NCI-H446 treated with DMSO at 0.1 percent for 48 hours (cell line): ENCODE measurements around the gene BCL11A.

Experiments
- DNase-seq: peaks from one replicate; lab custom pipeline; 2025; lab: John Stamatoyannopoulos, UW

The BCL11A gene

DNA sequence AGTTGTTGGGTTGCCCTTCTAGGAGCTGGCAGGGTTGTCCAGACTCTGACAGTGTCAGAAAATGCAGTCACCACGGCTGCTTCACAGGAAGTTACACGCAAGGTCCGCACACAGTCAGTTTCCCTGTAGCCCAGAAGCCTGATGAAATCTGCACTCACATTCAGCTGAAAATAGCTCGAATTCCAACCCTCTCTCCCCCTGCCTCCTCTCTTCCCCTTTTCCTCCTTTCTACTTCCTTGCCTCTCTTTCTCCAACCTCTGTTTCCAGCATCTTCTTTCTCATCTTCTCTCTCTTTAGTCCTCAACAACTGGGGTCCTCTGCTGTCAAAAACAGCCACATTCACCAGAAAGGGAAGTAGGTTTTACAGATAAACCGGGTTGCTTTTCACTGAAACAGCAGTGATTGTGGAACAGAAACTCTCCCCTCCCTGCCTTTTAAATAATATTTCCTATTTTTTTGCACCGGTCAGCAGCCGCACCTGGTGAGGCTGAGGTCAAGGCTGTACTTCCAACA, 69.3 kb downstream of the BCL11A start:
- no peak for DNase-seq

DNA sequence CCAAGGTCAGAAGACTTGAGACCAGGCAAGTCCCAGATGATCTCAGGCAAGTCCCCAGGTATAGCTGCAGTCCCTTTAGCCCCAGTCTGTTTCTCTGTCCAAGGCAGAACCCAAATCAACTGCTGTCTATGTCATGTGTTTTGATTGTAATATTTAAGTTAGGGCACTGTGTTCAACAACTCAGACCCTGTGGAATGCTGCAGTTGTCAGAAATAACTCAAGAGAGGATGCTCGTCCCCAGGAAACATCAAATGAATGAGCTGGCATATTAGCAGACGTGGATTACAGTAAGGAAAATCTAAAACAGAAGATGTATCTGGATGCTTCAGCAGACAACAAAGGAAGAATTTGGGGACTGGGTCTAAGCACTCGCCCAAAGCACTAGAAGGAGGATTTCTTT, 70.1 kb downstream of the BCL11A start:
- no peak for DNase-seq

DNA sequence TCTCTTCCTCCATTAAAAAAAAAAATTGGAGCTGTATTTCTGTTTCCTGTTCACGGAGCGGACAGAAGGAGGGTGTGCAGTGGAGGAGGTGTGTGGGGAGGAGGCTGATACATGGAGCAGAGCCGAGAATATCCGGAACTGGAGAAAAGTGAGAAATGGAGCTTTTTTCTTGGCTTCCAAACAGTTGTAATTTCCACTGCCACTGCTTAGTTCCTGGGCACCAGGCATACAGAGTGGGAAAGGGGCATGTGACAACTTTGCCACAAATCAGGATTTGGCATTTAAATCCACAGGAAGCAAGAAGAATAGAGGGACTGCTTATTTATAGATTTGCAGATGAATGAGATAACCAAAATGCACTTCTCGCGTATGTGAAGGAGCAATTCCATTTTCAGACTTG, 71.2 kb downstream of the BCL11A start:
- DNase-seq, result no peak

DNA sequence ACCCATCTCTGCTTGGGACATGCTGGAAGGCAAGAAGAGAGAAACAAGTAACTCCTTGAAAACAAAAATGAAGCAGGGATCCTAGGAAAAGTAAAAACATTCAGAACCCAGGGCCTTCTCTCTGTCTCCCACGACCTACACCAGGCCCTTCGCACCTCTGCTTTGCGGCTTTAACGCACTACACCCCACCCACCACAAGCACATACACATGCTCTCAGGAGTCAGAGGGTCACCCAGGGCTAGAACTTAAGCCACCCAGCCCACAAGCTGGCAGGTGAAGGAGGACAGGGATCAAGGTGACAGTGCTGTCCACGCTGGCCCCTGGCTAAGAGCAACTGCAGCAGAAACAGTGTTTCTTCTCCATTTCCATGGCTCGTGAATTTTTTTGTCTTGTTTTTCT, 72.2 kb downstream of the BCL11A start:
- DNase-seq, result no peak

DNA sequence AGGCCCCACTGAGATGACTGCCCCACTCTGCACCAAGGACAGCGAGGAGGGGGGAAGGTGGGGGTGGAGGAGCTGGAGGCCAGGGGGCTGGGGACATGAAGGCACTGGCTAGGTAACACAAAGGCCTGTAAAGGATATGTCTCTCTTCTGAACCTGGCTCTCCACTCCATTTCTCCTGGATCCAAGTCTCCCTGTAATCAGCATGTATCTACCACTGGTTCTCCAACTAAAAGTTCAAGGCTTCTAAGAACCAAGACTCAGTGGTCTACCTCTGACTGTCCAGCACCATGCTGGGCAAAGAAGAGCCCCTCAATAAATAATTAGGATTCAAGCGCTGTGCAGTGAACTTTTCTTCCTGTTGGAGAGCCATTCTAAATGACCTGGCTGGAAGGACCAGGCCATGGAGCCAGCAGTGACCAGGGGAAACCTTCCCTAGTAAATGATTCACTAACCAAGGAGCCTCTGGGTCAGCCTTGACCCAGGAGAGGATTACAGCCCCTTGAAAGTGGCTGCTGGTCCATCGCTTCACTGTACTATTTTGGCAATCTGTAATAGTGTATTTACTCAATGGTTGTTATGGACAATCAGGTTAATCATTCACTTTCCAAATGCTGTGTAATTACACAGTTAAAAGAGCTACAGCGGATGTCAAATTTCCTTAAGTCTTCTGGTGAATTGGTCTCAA, 73.2 kb downstream of the BCL11A start:
- no peak for DNase-seq

DNA sequence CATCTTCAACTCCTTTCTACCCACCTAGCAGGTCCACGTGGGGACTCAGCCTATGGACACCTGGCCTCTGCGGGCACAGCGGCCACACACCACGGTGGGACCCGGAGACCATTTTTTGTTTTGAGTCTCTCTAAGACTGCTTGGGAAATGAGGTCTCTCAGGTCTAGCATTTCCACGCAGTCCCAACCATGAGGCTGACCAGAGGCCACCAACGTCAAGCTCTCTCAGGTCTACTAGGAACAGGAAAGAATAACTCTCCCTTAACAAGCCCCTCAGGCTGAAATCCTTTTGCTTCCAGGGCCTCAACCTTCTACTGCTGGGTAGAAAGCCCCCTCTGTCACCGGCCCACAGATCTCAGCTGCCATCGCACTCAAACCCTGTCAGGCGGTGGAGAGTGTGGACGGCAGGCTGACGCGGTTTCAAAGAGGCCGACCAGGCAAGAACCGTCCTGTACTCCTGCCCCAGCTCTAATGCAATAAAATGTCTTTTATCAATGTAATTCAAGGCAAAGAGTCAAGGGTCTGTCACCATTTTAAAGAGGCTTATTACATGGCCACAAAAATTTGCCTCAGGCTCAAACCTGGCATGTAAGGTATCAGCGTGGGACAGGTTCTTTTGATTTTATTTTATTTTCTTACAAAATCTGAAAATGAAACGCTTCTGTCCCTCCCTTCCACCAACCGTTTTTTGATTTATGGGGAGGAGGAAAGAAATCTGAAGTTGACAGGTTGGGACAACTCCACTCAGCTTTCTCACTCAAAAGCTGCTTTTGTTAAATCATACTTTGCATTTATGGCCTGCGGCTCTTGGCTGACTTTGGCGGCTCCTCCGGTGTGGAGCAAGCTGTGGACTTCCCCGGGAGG, 74.0 kb downstream of the BCL11A start:
- DNase-seq, result no peak

DNA sequence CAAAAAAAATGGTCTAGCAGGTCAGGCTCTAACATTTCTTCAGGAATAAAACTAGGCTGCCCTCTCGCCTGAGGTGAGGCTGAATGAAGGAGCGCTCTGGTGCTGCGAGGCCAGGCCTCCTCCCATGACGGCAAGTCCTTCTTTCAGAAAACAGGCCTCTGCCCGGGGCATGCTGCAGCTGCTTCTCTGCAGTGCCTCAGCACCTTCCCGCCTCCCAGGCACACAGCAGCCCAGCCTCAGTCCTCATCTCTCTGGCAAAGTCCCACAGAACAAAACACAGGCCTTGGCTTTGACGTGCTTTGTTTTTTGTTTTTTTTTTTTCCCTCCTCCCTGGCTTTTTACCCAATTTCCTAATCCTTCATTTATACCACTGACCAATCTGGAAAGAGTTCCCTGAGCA, 74.8 kb downstream of the BCL11A start:
- DNase-seq, result peak; percentile 10

DNA sequence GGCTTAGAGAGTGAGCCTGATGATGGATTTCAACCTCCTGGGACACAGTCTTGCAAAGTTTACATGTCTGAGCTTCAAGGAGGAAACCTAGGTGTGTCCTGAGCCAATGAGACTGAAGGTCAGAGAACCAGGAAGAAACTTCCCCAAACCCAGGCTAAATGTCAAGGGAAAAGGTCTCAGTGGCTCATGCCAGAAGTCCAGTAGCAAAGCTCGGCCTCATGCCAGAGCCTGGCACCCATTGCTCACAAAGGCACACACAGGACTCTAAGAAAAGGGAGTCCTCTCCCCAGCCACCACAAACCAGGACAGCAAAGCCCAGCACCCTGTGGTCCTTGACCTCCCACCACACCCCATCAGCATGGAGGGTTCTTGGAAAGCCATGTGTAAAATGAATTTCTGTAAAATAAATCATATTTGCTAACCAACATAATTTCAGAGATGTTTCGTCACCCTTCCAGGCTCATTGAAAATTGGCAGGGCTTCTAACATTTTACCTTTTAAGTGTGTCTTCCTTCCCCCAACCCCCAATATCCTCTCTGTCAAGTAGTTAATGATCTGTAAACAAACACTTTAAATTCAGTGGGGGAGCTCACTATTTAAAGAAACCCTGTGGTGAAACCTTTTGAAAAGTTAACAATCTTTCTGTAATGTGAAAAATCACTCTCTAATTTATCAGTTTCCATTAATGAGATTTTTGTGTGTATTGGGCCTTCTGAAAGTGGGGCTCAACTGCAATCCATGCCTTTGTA, 77.1 kb downstream of the BCL11A start:
- no peak for DNase-seq

DNA sequence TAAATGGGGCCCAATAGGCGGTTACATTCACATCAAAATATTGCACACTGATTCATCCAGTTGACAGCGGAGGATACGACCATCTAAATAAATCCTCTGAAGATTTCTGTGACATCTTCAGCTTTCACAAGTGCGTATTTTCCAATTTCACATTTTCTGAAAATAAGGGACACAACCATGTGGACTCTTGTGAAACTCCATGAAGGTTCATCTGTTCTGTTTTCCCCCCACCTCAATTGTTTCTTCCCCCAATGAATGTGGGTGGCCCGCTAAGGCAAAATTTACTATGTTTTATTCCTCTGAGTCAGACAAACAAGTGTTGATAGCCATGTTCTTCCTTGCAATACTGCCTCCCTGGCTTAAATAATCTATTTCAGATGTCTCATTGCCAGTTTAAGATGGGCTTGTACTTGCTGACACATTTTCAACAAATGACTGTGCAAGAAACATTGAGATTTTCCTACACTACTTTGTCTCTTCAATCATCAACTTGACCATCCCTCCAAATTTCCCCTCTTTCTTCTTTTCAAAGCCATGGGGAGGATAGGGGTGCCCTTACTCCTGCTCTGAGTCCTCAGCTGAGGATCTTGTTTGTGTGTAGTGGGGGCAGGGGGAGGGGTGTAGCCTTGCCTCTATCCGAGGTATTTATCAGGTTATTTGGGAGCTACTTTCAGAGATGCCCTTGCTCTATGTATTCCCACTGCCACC, 78.2 kb downstream of the BCL11A start:
- no peak for DNase-seq

DNA sequence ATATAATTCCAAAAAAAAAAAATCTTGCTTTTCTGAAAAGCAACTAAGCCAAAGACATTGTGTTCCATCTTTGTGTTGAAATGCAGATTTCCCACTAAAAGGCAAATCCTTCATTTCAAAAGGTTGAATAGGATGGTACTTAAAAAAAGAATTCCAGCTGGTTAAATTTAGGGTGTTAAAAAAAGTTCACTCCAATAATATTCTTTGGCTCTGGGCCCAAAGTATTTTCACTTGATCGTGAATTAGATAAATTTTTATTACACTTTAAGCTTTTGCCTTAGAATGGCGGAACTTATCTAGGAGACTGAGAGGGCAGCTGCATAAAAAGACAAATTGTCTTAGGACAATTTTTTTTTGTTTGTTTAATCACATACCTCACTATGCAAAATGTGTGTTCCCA, 79.2 kb downstream of the BCL11A start:
- no peak for DNase-seq

DNA sequence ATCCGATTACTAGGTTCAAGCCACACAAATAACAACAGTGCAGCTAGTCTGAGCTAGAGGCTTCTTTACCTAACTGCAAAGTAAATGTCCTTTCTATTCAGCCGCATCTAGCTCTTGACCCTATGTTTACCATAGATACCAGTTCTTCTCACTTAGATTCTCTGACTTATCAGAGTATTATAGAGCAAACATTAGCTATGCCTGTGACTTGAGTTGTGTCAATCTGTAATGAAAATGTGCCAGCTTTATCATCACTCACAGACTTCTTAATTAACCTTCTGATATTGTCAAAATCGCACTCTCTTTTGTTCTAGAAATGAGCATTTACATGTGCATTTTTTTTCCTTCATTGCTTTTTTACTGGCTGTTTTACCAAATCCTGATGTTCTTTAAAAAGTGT, 79.9 kb downstream of the BCL11A start:
- no peak for DNase-seq

DNA sequence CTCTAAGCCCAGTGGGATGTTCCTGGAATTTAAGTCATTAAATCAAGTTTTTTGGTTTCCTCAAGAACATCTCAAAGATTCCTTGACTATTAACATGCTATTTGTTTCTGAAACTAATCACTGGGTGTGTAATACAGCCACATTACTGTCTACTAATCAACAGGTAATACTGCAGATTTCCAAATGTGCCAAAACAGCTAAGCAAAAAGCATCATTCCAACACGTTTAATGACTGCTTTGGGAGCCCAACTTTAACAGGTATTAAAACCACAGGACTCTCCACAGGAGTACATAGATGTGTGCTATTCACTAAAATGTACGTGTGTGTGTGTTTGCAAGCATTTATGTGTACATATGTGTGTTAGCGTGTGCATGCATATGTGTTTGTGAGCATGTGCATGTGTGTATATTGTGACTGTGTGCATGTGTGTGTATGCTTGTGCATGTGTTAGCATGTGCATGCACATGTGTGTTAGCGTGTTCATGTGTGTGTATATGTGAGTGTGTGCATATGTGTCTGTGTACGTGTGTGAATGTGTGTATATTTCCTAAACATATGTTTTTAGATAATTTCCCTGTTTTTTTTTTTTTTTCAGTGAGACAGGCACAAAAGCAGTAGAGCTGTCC, 80.7 kb downstream of the BCL11A start:
- DNase-seq, result no peak

DNA sequence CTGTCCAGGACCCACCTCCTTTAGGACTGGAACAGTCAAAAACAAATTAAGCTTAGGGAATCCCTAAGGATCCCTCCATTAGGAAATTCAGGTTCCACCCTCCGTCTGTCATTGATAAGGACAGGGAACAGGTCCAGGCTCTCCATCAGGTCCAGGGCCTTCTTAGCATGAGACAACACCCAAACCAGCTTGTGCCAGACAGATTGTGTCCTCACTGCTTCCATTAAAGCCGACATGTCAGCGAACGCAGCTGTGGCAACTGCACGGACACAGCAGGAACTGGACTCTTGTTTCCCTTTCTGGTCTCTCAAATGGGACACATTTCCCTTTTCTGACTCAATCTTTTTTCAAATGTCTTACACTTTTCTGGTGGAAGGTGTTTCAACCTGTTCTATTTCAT, 81.4 kb downstream of the BCL11A start:
- DNase-seq, result no peak

DNA sequence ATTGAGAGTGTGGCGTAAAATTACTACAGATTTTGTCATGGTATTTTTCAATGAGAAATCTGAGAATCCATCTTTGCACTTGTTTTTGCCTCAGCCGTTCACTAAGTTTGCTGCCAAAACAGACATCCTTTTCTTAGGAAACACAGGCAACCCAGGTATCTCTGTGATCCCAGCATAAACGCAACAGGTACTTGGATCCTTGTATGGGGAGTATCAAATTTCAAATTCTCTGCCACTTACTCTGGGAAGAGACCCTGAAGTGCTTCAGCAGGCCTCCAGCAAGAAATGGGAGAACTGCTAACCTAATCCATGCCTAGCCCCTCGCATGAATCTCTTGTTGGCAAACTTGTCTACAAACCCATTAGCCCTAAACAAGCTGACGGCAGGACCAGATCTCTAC, 83.1 kb downstream of the BCL11A start:
- DNase-seq, result no peak

DNA sequence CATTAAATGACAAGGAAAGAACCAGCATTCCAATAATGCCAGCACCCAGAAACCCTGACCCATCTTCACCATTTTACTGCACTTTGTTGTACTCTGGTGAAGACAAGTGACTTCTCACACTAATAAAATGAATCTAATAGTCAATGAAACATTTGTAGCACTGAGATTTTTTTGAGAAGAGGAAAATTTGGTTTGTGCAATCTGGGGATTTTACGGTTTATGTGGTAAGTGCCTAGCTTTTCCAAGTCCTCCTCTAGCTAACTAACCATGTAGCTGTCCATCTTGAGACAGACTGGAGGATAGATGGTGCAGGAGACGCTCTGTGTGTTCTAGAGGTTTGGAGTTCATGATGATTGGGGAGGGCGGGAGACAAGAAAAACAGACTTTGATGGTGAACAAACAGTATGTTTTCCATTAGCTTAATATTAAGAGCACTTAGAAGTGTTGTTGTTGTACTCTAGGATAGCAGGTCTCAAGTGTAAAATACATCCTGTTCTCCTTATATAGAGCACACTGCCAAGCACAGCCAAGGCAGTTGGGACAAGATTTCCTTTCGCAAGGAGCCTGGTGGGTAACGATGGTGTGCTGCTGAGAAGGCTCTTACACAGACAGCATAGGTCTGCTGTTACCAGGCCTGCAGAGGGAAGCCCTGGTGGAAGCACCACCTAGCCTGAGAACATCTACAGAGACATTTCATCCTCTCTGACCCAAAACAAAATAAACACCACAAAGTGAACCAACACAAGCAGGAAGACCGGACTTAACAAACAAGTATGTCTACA, 83.7 kb downstream of the BCL11A start:
- DNase-seq, result no peak

DNA sequence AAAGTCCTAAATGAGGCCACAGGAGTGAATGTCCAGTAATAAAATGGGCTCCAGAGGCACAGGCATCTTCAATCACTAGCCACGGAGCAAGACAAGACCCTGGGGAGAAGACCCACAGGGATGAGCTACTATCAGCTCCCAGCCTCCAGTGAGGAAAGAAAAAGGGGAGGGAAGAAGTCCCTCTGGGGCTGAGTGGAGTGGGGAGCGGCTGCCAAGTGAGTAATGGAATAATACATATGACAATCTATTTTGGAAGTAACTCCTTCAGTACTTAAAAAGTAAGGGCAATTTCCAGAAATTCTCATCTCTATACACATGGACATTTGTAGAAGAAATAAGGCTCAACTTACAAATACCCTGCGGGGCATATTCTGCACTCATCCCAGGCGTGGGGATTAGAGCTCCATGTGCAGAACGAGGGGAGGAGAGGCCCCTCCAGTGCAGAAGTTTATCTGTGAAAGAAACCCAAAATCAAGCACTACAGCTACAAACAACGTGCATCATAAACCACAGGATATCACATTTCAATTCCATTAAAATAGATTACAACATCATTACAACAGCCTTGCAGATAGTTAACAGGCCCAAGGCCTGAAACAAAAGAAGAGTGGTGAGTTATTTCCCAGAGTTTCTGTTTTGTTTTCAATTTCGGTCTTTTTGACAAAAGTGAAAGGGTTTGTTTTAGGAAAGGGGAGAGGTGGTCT, 84.9 kb downstream of the BCL11A start:
- DNase-seq, result no peak

DNA sequence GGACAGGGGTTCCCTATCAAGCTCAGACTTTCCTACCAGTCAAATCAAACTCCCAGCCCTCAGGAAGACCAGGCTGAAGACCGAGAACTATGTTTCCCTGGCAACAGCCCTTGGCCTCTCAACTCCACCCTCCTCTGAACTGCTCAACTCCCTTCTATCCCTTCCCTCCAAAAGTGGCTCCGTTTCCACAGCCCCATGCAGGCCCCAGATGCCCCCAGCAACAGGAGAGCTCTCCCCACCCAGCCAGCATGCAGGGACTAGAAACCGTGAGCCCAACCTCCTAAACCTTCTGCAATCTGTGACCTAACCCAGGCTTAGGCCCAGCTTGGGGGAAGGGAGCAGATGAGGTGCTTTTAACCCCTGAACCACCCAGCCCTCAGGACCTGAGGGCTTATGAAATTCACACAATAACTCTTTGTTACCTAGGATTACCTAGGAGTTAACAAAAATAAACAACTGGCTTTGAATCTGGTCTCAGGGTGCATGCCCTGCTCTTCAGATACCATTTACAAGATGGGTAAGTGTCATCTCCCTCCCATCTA, 87.2 kb downstream of the BCL11A start:
- DNase-seq, result no peak

DNA sequence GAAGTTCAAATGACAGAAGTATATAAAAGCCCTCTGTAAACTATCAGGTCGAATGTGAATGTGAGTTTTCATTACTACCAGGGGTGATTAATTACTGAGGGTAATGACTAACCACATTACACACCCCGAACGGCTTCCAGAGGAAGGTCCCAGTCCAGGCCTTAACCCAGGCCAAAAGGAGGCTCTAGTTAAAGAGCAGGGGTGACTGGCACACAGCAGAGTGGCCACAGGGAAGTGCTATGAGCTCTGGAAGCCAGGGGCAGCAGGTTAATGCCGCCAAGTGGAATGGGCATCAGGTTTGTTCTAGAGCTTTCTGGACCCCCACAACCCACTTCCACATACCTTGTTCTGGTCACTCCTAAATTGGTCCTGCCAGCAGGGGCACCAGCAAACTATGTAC, 87.7 kb downstream of the BCL11A start:
- no peak for DNase-seq

DNA sequence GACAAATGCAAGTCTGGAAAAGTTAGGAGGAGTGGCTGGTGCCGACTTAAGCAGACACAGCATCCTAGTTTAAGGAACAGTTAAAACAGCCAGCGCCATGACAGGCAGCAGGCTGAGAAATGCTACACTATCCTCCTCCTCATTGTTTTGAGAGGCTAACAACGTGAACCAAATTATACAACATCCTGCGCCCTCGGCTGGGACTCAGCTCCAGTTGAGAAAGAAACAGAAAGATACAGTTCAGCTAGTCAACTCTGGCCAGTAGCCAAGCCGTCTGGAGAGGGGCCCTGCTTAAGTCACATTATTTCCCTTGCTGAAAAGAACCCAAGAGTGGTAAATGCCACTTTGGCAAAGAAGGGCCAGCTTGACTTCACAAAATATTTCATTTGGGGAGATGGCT, 90.2 kb downstream of the BCL11A start:
- DNase-seq, result peak; percentile 5
